ENCODE results near the gene ZC3HAV1.

GRCh38 chr7:139058943-139059342 lies 50.6 kb downstream of the ZC3HAV1 start:
- TF ChIP-seq POLR2A (IDR thresholded peaks at IDR 0.05) (no peak), CTCF (IDR thresholded peaks at IDR 0.05) (no peak)
